Mucosa of gallbladder (tissue), 1 donor: ENCODE results near the gene FBXO45. TPM values are rescaled to one million over a fixed set of nuclear protein-coding genes. Genes with fewer than 3 reads are reported as not detected.
"Not testable (repeated sequence)": the region's sequence is repeated elsewhere in the genome, so short reads cannot be mapped to it uniquely, and the experiment has no call there.

Experiments used
- DNase-seq: peaks from one replicate; pipeline ENCODE4 v3.0.0-alpha.2; 2020; ENCODE audit warnings: low spot score
- total RNA-seq: library from RNA; stranded (reverse); gene quantifications from one replicate; pipeline ENCODE4 v1.2.1, GENCODE V29; 2021
- donor health status: DM: no; HTN: no; CAD: no.

Gene FBXO45
- total RNA-seq, 1 donor from 2014 or later = 7.5 TPM

GRCh38 chr3:196557236-196557635 is 11.2 kb upstream of the FBXO45 start:
- no peak for DNase-seq

DNA sequence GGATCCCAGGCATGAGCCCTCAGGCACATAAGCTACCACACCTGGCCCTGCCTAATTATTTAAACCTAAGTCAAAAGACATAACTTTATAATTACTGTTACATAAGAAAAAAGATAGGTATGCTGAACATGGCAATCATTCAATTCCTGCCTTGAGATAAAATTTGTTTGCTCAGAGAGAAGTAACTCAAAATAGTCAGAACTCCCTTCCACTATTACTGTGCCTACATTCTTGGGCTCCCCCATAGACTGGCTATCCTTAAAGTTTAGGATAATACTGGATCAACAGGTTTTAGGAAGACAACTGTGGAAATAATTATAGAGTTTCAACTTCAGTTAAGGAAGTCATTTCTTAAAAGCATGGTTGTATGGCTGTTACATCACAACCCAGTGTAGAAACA is 10.0 kb upstream of the FBXO45 start:
- DNase-seq = no peak

- no peak for DNase-seq
Measured at GRCh38 chr3:196559826-196560225, 8.6 kb upstream of the FBXO45 start.

DNA sequence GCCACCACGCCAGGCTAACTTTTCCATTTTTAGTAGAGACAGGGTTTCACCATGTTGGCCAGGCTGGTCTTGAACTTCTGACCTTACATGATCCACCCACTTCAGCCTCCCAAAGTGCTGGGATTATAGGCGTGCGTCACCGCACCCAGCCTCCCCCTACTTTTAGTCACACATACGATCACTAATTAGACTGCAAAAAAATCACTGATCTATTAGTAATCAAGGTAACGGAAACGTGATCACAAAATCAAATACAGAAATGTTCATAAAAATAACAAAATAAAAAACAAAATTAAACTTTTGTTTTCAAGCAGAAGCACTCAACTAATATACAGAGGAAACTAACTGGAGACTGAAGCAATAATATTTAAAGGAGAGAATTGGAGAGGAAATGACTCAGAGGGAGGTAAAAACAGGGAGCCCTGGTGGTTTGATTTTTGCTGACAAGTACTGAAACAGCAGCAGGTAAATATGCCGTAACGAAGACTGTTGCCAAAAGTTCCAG is 4.7 kb upstream of the FBXO45 start:
- no peak for DNase-seq

GRCh38 chr3:196569003-196569516 is 600 bp downstream of the FBXO45 start:
- DNase-seq = peak; percentile 12

- DNase-seq = not testable (repeated sequence)
Measured at GRCh38 chr3:196570332-196570731, 1.9 kb downstream of the FBXO45 start.

- no peak for DNase-seq
Measured at GRCh38 chr3:196572389-196572788, 3.9 kb downstream of the FBXO45 start.

DNA sequence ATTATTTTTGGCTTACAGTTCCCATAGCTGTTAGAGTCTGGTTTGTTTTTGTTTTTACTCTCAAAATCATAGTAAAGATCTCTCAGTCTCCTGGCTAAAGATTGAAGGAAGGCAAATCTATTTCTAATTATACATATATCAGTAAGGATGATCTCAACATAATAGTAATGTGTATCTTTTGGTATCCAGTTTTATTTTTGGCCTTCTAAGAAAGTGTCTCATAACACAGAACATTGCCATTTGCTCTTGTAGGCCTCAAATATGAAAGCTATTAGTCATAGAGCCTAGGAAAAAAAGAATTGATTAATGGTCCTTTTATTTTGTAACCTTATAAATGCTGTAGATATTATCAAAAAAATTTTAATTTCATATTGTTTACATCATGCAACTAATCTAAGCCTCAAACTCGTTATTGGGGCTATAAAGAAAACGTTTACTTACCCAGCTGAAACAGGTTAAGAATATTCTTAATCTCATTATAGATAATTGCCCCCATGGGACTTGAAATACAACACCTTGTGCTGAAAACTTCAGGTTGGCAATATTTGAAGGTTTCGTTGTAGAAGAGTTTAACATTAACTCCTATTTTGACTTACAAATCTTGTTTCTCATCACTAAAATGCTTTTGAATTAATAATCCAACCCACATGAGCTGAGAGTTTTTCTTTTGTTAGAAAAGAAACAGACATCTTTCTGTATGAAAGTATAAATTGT is 16.7 kb downstream of the FBXO45 start:
- no peak for DNase-seq

DNA sequence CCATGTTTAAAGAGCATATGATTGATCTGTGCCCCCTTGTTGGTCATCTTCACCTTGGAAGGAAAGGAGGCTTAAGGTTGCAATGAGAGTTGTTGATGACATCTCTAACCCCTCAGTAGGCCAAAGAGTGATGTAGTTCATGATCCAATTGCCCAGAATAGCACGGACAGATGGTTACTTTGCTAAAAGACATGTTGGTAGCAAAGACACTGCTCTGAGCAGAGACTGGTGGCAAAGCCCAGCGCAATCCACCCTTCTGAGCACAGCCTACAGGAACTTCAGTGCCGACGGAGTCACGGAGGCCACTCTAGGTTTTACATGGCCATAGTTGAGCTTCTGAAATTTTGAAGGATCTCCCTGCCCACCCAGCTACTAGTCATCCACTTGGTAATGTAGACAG is 21.8 kb downstream of the FBXO45 start:
- DNase-seq = no peak

GRCh38 chr3:196596355-196596754 is 27.9 kb downstream of the FBXO45 start:
- no peak for DNase-seq

DNA sequence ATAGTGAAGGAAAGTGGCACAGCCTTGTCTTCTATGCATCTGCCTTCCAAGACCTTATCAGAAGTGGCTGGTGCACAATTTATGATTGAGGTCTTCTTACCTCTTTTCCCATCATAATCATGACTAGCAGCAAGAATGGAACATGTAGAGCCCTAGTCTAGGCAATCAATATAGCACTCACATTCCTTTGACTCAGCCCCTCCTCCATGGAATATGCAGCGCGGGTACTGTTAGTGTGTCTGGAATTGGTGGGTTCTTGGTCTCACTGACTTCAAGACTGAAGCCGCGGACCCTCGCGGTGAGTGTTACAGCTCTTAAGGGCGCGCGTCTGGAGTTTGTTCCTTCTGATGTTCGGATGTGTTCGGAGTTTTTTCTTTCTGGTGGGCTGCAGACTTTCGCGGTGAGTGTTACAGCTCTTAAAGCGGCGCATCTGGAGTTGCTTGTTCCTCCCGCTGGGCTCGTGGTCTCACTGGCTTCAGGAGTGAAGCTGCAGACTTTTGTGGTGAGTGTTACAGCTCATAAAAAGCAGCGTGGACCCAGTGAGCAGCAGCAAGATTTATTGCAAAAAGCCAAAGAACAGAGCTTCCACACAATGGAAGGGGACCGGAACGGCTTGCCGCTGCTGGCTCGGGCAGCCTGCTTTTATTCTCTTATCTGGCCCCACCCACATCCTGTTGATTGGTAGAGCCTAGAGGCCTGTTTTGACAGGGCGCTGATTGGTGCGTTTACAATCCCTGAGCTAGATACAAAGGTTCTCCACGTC is 29.7 kb downstream of the FBXO45 start:
- DNase-seq = not testable (repeated sequence)

DNA sequence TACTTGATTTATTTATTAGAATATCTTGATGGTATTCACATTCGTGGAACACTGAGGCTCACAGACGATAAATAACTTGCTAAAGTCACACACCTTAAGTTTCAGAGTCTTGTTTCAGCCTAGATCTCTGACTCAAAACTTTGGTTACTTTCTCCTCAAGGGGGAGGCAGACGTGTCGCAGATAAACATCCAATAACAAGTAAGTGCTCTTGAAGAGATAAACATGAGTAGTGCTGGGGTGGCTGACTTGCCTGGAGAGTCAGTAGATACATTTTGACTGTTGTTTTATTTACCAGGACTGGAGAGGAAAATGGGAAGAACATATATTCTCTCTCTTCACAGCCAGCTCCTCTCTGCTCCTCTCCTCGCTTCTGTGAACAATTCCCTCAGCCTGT is 31.3 kb downstream of the FBXO45 start:
- no peak for DNase-seq

- DNase-seq = no peak
Measured at GRCh38 chr3:196600359-196600758, 31.9 kb downstream of the FBXO45 start.

DNA sequence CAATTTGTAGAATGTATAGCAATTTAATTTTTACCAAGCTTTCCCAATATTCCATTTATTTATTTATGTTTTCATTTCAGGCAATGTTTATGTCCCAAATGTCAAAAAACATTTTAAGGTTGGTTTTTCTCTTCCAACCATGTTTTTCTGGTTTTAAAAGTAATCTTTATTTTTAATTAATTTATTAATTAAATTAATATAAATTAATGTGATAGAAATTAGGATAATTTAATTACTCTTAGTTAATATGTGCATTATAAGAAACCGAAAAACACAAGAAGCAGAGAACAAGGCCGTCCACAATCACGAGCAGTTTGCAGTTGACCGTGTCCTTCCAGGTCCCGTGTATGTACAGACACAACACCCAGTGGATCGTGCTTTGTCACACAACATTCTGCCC is 34.2 kb downstream of the FBXO45 start:
- DNase-seq = no peak

DNA sequence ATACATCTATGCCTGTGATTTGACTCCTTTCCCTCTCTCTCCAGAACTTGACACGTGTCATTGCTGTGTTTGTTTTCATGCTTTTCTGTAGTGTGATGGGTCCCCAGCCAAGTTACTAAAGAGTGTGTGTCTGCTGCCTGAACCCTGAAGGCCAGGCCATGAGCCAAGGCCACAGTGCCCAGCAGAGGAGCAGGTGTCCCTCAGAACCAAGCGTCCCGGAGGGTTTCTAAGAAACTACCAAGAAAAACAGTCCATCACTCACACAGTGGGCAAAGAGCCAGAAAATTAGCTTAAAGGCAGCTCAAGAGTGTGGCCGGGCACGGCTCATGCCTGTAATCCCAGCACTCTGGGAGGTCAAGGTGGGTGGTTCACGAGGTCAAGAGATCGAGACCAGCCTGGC is 35.2 kb downstream of the FBXO45 start:
- DNase-seq = no peak

DNA sequence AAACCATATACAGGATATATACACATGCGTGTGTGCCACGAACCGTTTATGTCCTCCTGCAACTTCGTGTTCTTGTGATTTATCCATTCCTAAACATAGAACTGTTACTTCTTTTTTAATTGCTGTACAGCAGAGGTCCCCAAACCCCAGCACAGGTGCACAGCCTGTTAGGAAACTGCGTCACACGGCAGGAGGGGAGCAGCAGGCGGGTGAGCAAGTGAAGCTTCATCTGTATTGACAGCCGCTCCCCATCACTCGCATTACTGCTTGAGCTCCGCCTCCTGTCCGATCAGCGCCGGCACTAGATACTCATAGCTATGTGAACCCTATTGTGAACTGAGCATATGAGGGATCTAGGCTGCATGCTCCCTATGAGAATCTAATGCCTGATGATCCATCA is 36.1 kb downstream of the FBXO45 start:
- no peak for DNase-seq

GRCh38 chr3:196608693-196609092 is 40.2 kb downstream of the FBXO45 start:
- DNase-seq = no peak

- DNase-seq = peak; percentile 88
Measured at GRCh38 chr3:196609343-196609775, 40.9 kb downstream of the FBXO45 start.

GRCh38 chr3:196609805-196610515 is 41.5 kb downstream of the FBXO45 start:
- DNase-seq = no peak

DNA sequence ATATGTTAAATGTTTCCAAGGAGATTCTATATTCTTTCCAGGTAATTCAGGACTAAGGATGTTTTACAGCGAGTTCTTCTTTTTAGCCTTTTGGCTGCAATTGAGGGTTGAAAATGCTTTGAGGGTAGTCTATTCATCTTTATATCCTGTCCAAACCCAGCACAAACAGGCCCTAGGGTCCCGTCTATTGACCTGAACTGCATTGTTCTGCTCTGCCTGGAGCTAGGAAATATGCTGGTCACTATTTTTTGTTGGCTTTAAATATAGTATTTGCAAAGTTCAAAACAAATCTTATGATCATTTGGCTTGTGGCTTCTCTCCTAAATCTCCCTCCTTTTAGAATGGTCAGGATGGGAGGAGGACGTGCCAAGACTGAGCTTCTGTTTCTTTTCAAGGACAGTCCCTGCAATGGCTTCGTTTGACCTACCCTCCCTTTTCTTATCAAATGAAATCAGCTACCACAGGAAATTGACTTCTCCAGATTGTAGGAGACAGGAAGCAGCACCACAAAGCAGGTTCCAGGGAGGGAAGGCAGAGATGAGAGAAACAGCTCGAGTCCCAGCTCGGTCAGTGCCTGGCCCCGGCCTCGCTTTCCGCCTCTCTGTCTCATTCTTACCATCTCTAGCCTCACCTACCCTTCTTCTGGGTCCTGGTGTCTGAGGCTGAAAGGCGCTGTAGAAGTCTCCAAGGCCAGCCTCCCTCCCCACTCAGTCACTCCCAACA is 43.5 kb downstream of the FBXO45 start:
- DNase-seq = no peak

GRCh38 chr3:196615234-196615633 is 46.8 kb downstream of the FBXO45 start:
- not testable (repeated sequence) for DNase-seq

DNA sequence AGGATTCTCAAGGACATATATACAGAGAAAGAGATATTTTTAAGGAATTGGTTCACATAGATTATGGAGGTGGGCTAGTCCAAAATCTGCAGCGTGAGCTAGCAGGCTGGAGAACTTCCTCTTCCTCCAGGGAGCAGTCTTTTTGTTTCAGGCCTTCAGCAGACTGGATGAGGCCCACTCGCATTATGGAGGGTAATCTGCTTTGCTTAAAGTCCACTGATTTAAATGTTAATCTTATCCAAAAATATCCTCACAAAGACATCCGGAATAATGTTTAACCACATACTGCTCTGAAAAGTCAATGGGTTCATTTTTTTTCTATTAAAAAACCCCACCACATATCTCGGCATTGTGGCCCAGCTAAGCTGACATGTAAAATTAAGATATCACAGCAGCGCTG is 48.8 kb downstream of the FBXO45 start:
- DNase-seq = no peak
